MCF 10A (cell line): ENCODE measurements around the gene SGSH. TPM values are rescaled to one million over a fixed set of nuclear protein-coding genes. Genes with fewer than 3 reads are reported as not detected.
A peak's percentile ranks its signal among the peaks of the same experiment; 100 is the strongest.

Experiments
- BruUV-seq: library from RNA; stranded (reverse); fragments of 400-500 nt; replicated peaks from 2 replicates; lab custom pipeline; 2021; lab: Mats Ljungman, UMichigan
- CTCF ChIA-PET: fragments of 300-600 bp; sonication (Branson Sonifier 250); formaldehyde crosslinking; extraction: SDS; loops from one replicate; lab custom pipeline; 2021; ENCODE audit warnings: antibody characterized with exemption, inconsistent platforms; lab: Yijun Ruan, JAX
- POLR2A ChIA-PET: fragments of 300-600, 350-650 bp; sonication (Branson Sonifier 250); formaldehyde crosslinking; extraction: SDS; loops from one replicate; lab custom pipeline; 2020; ENCODE audit warnings: antibody characterized with exemption, inconsistent platforms; lab: Yijun Ruan, JAX
- DNase-seq: peaks from one replicate; pipeline ENCODE4 v3.0.0-alpha.2; 2018; ENCODE audit not compliant: unreplicated experiment
- H3K27ac Mint-ChIP-seq: one replicate; pipeline ENCODE4 v1.8.0; 2022; ENCODE audit warnings: mild to moderate bottlenecking, low read depth, mixed read lengths; ENCODE audit not compliant: unreplicated experiment
- H3K27me3 Mint-ChIP-seq: one replicate; pipeline ENCODE4 v1.8.0; 2022; ENCODE audit warnings: mixed read lengths; ENCODE audit not compliant: insufficient read depth, unreplicated experiment
- H3K36me3 Mint-ChIP-seq: one replicate; pipeline ENCODE4 v1.8.0; 2022; ENCODE audit warnings: mild to moderate bottlenecking, moderate library complexity, mixed read lengths; ENCODE audit not compliant: insufficient read depth, unreplicated experiment
- H3K4me1 Mint-ChIP-seq: one replicate; pipeline ENCODE4 v1.8.0; 2022; ENCODE audit warnings: mixed read lengths; ENCODE audit not compliant: insufficient read depth, unreplicated experiment
- H3K4me3 Mint-ChIP-seq: one replicate; pipeline ENCODE4 v1.8.0; 2022; ENCODE audit warnings: mild to moderate bottlenecking, moderate library complexity, mixed read lengths; ENCODE audit not compliant: unreplicated experiment
- H3K9me3 Mint-ChIP-seq: one replicate; pipeline ENCODE4 v1.8.0; 2022; ENCODE audit warnings: mixed read lengths; ENCODE audit not compliant: unreplicated experiment
- intact Hi-C: fragments of 100-400 bp; cut with micrococcal nuclease; formaldehyde crosslinking; loops from 2 replicates; pipeline ENCODE4 v1.14.1; 2022
- total RNA-seq: library from RNA; stranded (reverse); gene quantifications from 2 replicates; pipeline ENCODE4 v1.2.3, GENCODE V29; 2022
- TF ChIP-seq, protein P1 (sequence below): fragments of 200-600 bp; IDR thresholded peaks from one replicate; pipeline ENCODE4 v1.8.0; 2022; ENCODE audit warnings: antibody characterized with exemption, mild to moderate bottlenecking; ENCODE audit not compliant: unreplicated experiment

SGSH gene
- total RNA-seq, 1 experiment from 2014 or later, result 42.0 TPM

DNA sequence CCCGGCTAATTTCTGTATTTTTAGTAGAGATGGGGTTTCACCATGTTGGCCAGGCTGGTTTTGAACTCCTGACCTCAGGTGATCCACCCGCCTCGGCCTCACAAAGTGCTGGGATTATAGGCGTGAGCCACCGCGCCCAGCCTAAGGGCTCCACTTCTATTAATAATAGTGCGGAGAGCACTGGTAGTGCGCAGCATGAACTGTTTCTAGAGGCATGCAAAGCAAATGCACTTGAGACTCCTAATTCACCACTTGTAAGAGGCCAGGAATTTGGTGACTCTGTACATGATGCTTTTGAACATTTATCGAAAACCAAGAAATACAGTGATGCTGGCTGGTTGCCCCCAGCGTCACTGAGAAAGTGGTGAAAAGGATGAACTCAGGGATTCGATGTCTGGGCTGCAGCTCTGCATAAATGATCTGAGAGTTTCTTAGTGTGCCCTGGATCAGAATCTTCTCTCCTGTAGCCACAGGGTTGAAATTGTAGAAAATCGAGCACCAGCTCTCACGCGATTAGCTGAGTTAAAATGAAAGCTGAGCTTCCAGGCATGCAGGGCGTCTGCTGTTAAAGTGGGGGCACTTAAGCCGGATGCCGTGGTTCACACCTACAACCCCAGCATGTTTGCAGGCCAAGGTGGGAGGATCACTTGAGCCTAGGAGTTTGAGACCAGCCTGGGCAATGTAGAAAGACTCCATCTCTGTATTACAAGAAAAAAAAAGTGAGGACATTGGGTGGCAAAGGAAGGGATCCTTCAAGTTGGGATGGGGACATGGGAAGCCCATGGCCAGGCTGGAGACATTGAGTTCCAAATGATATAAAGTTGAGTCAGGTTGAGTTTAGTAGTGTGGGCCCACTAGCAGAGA, 45.3 kb upstream of the SGSH start:
- Mint-ChIP-seq H3K27me3 (no peaks in the 10 kb centered on the region), H3K27ac (no peak overlapping the region), H3K9me3 (no peaks in the 10 kb centered on the region), H3K36me3 (peaks cover 27% of the 10 kb centered on the region), H3K4me3 (no peak overlapping the region), H3K4me1 (peaks cover 6% of the 10 kb centered on the region)
- DNase-seq, result no peak
- TF ChIP-seq, protein P1, sequence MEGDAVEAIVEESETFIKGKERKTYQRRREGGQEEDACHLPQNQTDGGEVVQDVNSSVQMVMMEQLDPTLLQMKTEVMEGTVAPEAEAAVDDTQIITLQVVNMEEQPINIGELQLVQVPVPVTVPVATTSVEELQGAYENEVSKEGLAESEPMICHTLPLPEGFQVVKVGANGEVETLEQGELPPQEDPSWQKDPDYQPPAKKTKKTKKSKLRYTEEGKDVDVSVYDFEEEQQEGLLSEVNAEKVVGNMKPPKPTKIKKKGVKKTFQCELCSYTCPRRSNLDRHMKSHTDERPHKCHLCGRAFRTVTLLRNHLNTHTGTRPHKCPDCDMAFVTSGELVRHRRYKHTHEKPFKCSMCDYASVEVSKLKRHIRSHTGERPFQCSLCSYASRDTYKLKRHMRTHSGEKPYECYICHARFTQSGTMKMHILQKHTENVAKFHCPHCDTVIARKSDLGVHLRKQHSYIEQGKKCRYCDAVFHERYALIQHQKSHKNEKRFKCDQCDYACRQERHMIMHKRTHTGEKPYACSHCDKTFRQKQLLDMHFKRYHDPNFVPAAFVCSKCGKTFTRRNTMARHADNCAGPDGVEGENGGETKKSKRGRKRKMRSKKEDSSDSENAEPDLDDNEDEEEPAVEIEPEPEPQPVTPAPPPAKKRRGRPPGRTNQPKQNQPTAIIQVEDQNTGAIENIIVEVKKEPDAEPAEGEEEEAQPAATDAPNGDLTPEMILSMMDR, result no peak
- intact Hi-C loops, result no loop called here
- BruUV-seq, result no TSS peak
- CTCF ChIA-PET, result interaction anchor here (0.6 kb wide), 1 partner anchor 276 kb away, joined by 3 read pairs; no protein-coding TSS in a partner anchor
- POLR2A ChIA-PET, result interaction anchor here (0.6 to 1.1 kb wide), 2 partner anchors 12 to 1830 kb away, joined by 3 to 5 read pairs; no protein-coding TSS in a partner anchor

DNA sequence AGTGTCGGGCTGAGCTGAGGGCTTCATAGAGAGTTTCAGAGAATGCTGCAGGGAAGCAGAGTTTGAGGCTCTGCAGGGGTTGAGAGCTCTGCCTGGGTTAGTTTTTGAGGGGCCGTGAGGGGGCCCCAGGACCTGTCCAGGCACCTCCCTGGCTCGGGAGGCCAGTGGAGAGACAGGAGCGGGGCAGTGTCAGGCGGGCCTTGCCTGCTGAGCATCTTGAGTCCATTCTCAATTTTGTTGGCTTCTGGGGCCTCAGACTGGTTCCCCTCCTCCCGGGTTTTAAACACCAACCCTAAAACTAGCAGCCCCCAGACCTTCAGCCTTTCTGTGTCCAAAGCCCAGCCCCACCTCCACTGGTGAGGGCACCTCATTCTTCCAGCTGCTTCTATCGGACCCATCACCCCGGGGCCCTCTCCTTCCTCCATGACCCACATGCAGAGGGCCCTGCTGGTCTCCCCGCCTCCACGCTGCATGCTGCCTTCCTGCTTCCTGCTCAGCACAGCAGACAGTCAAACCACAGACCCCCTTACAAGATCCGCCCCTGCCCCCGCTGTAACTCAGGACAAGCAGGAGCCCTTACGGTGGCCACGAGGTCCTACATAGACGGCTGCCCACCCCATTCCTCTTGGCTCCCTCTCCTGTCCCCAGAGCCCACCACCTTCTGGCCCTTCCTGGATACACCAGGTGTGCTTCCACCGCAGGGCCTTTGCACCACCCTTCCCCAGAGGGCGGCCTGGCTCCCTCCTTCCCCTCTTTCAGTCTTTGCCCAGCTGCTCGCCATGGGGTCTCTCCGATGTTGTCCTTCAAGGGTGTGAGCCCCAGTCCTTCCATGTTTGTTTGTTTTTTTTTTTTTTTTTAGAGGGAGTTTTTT, 44.3 kb upstream of the SGSH start:
- CTCF ChIA-PET, result interaction anchor here (0.6 kb wide), 1 partner anchor 69 kb away, joined by 4 read pairs; no protein-coding TSS in a partner anchor

DNA sequence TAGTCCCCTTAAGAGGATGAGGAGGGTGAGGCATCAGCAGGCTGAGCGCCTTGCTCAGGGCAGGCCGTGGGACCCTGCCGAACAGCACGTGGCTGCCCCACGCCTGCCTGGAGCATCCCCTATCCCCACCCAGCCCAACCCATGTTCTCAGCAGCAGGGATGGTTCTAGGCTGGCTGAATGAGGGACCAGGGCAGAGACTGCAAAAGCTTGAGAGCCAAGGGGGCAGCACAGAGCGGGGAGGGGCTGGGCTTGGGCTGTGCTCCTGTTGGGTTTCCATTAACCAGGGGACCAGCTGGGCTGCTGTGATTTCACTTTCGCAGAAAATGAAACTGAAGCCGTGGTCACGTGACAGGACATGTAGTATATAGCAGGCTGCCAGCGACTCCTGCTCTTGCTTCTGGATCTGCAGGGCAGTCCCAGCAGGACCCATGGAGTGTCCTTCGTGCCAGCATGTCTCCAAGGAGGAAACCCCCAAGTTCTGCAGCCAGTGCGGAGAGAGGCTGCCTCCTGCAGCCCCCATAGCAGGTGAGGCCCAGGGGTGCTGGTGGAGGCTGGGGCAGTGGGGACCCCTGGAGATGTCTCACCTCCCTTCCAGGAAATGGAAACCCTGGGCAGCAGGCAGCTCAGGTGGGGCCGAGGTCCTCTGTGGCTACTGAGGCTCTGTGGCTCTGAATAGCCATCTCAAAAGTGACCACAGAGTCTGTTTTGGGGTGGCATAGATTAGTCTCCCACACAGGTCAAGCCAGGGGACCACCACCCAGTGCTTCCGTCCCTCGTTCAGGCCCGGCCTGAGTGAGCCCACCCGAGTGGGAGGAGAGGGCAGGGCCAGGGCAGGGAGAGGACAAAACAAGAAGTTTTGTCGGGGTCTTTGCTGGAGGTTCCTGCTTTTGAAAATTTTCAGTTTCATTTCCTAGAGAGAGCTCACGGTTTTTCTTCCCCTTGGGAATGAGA, 43.4 kb upstream of the SGSH start:
- Mint-ChIP-seq H3K27ac (no peak overlapping the region), H3K9me3 (no peaks in the 10 kb centered on the region), H3K36me3 (peaks cover 27% of the 10 kb centered on the region), H3K4me3 (peak overlapping the region; percentile 29), H3K27me3 (no peaks in the 10 kb centered on the region), H3K4me1 (peaks cover 6% of the 10 kb centered on the region)
- no peak for DNase-seq
- intact Hi-C loops, result no loop called here
- TF ChIP-seq, protein P1, result no peak
- ChIA-PET POLR2A (interaction anchor here (0.8 to 4.4 kb wide), 3 partner anchors 12 to 15 kb away, joined by 3 to 37 read pairs (median 3); no protein-coding TSS in a partner anchor), CTCF (no interaction called here)
- no TSS peak for BruUV-seq

More for the DNA sequence above, 44.3 kb upstream of the SGSH start:
- TF ChIP-seq, protein P1, result no peak
- no peaks in the 10 kb centered on the region for H3K27me3 Mint-ChIP-seq
- peak overlapping the region; percentile 11 for H3K4me3 Mint-ChIP-seq
- peaks cover 6% of the 10 kb centered on the region for H3K4me1 Mint-ChIP-seq
- H3K27ac Mint-ChIP-seq, result no peak overlapping the region
- BruUV-seq, result no TSS peak
- no peak for DNase-seq
- POLR2A ChIA-PET, result interaction anchor here (0.8 to 0.9 kb wide), 2 partner anchors 11 to 13 kb away, joined by 3 read pairs; no protein-coding TSS in a partner anchor
- H3K36me3 Mint-ChIP-seq, result peaks cover 27% of the 10 kb centered on the region
- intact Hi-C loops, result no loop called here
- H3K9me3 Mint-ChIP-seq, result no peaks in the 10 kb centered on the region
